Adipocyte (in vitro differentiated cells): Measurements from ENCODE around the gene ENOX1.
"Not testable (repeated sequence)": the region's sequence is repeated elsewhere in the genome, so short reads cannot be mapped to it uniquely, and the experiment has no call there.

Experiments used
- DNase-seq: peaks from one replicate; pipeline ENCODE4 v3.0.0-alpha.2; 2015; ENCODE audit warnings: low read depth
- H3K27me3 ChIP-seq: replicated peaks from 2 replicates; pipeline ENCODE4 v1.7.0; 2013; ENCODE audit warnings: mild to moderate bottlenecking, low read length, moderate library complexity; ENCODE audit not compliant: control insufficient read depth, insufficient read depth
- H3K36me3 ChIP-seq: 2 replicates; pipeline ENCODE4 v1.7.0; 2013; ENCODE audit warnings: low read length, mild to moderate bottlenecking, moderate library complexity; ENCODE audit not compliant: control insufficient read depth, insufficient read depth, severe bottlenecking
- H3K4me1 ChIP-seq: 2 replicates; pipeline ENCODE4 v1.7.0; 2013; ENCODE audit warnings: mild to moderate bottlenecking, low read length, moderate library complexity; ENCODE audit not compliant: control insufficient read depth, insufficient read depth
- H3K4me3 ChIP-seq: 2 replicates; pipeline ENCODE4 v1.7.0; 2013; ENCODE audit warnings: mild to moderate bottlenecking, low read length, moderate library complexity
- H3K9ac ChIP-seq: 2 replicates; pipeline ENCODE4 v1.7.0; 2013; ENCODE audit warnings: mild to moderate bottlenecking, low read length, moderate library complexity
- H3K9me3 ChIP-seq: 2 replicates; pipeline ENCODE4 v1.7.0; 2013; ENCODE audit warnings: mild to moderate bottlenecking, low read length, moderate library complexity; ENCODE audit not compliant: control insufficient read depth

Gene ENOX1

GRCh38 chr13:43170506-43170905 lies 616.3 kb downstream of the ENOX1 start:
- H3K4me3 ChIP-seq = no peak overlapping the region
- DNase-seq = no peak
- H3K9ac ChIP-seq = no peak overlapping the region
- H3K36me3 ChIP-seq = no peaks in the 10 kb centered on the region
- H3K9me3 ChIP-seq = no peaks in the 10 kb centered on the region
- H3K27me3 ChIP-seq = no peaks in the 10 kb centered on the region
- H3K4me1 ChIP-seq = no peaks in the 10 kb centered on the region

- H3K36me3 ChIP-seq, H3K4me1 ChIP-seq, H3K4me3 ChIP-seq, H3K9ac ChIP-seq, H3K9me3 ChIP-seq, H3K27me3 ChIP-seq, DNase-seq: not testable (repeated sequence)
Observed at GRCh38 chr13:43168434-43168833, 618.3 kb downstream of the ENOX1 start.

- DNase-seq = no peak
- H3K9me3 ChIP-seq = no peaks in the 10 kb centered on the region
- H3K4me3 ChIP-seq = no peak overlapping the region
- no peaks in the 10 kb centered on the region for H3K36me3 ChIP-seq
- H3K9ac ChIP-seq = no peak overlapping the region
- H3K27me3 ChIP-seq = no peaks in the 10 kb centered on the region
- H3K4me1 ChIP-seq = no peaks in the 10 kb centered on the region
Observed at GRCh38 chr13:43167731-43168130, 619.0 kb downstream of the ENOX1 start.

GRCh38 chr13:43166644-43167457 lies 619.9 kb downstream of the ENOX1 start:
- Histone ChIP-seq H3K27me3 (no peaks in the 10 kb centered on the region), H3K36me3 (no peaks in the 10 kb centered on the region), H3K9me3 (no peaks in the 10 kb centered on the region), H3K9ac (no peak overlapping the region), H3K4me3 (no peak overlapping the region), H3K4me1 (no peaks in the 10 kb centered on the region)
- no peak for DNase-seq
